AML-193 (cell line): Measurements from ENCODE around the gene CR1L.
A peak's percentile ranks its signal among the peaks of the same experiment; 100 is the strongest.
"Not testable (repeated sequence)": the region's sequence is repeated elsewhere in the genome, so short reads cannot be mapped to it uniquely, and the experiment has no call there.

Experiments used
- DNase-seq, 2 experiments: peaks; one replicate each; lab custom pipeline; 2025; lab: John Stamatoyannopoulos, UW

CR1L gene

DNA sequence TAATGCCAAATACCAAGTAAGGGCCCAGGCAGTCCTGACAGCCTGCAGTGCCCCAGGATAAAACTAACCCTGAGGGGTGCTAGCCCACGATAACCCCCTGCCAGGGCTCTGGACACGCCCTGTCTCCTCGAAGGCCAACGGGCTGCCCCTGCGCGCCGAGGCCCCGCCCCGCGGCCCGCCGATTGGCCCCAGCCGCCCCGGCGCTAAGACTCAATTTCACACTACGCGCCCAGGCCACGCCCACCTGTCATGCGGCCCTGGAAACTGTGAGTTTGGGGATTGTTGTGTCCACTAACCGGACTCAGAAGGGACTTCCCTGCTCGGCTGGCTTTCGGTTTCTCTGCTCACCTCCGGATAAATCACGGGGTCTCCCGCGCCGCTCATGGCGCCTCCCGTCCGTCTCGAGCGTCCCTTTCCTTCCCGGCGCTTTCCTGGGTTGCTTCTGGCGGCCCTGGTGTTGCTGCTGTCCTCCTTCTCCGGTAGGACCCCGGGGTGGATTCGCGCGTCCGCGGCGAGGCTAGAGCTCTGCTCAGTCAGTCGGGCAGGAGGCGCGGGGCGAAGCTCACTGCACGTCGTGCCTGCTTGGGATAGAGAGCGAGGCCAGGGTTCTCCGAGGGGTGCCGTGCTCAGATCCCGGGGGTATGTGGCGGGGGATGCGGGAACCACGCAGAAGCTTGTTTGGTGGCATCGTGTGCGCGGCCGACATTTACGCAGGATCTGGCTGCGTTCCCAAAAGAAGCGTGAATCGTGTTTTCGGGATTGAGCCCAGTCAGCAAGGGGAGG, at the start of gene CR1L:
Gene CR1L (plus strand): TSS at position 282 of the 783 bp plus-strand sequence. CDS start 101 bp downstream, at position 383.
- no peak for DNase-seq

DNA sequence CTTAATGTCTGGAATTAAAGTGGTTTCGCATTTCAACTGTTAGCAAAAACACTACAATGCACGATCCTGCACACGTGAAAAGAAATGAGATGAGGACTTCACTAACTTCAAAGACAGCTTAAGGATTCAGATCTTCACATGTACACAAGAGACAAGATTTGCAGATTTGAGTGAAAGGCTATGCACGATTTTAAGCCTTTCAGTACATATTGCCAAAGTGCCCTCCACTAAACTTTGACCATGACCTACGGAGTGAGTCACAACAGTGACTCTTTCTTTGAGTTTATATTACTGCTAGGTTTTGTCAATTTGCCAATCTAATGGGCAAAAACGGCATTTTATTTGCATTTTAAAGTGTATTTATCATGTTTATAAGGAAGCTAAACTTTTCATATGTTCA, 41.2 kb upstream of the CR1L start:
- no peak for DNase-seq

DNA sequence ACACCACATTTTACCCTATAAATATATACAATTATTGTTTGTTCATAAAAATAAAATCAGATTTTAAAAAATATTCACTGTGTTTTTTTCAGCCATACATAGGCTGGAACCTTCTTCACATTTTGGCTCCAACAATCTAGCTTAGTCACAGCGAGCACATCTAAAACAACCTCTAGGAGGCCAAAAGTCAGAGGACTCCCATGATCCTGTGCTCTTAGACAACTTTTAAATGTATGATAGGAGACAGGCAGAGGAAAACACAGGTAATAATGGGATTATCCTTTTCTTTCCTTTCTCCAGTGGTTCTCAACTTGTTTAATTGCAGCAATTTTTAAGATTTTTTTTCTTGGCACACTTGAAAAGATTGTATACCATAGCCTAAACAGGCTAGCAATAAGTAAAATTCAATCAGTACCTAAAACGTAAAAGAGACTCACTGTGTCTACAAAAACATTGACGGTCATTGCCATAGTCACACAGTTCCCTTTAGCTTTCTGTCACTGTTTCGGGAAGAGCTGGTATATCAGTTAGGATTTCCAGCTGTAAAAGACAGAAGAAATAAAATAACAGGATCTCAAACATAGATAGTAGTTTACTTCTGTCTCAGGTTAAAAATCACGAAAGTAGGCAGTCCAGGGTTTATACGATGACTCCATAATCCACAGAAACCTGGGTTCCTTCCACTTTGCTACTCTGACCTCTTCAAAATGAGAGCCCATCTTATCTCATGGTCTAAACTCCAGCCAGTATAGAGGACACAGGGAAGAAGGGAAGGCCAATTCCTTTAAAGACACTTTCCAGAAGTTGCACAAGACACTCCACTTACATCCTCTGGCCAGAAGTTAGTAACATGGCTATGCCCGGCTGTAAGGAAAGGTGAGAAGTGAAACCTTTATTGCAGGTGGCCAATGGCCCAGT, 39.2 kb upstream of the CR1L start:
- DNase-seq = no peak

DNA sequence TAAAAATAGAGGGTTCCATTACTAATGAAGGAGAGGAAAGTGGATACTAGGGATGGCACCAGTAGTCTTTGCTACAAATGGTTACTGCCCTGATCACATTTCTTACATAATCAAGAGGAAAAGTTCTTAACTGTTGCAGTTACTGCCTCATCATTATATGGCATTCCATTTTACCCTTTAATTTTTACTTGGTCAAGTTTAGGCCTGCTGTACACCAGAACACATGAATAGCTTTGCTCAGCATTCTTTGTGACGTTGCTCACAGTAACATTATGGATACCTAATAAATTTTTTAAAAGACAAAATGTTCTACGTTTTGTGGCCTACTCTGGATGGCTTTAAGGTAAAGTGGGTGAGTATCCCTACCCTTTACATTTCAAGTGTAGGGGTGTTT, 38.6 kb upstream of the CR1L start:
- DNase-seq = no peak

DNA sequence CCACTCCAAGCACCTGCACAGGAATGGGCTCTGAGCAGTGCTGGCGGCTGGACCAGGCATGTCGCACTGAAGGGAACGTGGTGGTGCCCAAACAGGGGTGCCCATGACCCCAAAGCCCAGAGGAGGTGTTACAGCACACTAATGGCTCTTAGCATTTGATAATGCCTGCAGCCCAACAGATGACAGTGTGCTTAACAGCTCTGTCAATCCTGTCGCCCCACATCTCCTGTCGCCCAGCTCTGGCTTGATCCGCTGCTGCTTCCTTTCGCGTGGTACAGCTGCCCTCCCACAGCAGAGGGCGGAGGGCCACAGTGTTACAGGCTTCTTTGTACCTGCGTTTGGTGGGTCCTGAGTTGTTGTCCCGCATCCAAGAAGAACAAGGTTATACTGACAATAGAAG, 32.2 kb upstream of the CR1L start:
- DNase-seq = no peak

DNA sequence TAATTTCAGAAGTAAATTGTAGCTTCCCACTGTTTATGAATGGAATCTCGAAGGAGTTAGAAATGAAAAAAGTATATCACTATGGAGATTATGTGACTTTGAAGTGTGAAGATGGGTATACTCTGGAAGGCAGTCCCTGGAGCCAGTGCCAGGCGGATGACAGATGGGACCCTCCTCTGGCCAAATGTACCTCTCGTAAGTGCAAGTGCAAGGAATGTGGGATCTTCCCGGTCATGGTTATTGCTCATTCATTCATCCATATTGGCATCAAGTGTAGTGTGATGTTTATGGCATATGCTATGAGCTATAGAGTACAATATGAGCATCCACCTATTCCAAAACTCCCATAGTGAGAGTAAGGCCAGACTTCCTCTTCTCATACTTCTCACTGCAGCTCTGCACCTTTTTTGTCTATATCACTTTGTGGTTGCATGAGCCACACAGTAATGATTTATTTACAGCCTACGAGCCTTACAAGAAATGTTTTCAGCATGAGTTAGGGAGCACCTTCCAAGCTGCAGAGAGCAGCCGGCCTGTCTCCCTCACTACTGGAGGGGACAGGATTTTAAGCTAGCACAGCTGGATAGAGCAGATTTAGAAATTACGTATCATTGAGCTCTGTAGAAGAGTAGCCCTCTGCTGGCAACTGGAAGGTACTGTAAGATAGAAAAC, 24.9 kb upstream of the CR1L start:
- peak; percentile 62 to 65 for DNase-seq

DNA sequence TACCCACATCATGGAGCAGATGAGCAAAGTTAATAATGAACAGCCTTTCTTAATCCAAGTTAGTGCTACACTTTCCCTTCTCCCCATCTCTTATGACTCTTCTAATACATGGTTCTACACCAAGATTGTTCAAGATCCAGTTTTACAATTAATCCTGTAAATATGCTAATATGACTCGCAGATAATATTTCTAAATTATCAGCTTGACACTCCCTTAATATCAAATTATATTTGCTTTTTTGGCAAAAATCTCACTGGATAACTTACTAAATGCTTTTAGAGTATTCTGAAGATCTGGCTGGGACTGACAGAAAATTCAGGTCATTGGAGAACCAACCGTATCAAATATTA, 24.4 kb upstream of the CR1L start:
- DNase-seq = no peak

DNA sequence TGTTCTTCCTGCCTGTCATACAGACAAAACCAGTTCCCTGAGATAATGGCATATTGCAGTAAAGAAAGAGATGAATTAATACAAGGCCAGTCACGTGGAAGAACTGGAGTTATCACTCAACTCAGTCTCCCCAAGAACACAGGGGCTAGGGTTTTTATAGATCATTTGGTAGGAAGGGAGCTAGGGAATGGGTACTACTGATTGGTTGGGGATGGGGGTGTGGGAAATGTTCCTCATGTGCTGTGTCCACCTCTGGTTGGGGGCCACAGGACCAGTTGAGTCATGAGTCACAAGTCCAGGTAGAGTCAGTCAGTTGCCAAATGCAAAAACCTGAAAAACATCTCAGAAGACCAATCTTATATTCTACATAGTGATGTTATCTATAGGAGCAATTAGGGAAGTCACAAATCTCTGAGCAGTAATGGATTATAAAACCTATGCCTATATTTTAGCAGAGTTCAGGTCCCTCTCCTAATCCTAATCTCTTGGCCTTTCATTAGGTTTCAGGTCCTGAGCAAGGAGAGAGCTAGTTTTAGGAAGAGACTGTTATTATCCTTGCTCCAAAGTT, 19.3 kb upstream of the CR1L start:
- not testable (repeated sequence) for DNase-seq

DNA sequence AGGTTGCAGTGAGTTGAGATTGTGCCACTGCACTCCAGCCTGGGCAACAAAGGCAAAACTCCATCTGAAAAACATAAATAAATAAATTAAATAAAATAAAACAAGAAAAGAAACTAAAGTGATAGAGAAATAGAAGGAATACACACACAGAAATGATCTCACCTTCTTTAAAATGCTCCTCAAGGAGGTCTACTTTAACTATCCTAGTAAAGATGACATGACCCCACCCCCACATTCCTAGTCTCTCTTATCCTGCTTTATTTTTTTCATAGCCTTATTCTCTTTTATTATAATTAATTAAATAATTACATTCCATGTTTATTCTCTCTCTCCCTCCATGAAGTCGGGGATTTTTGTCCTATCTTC, 18.0 kb upstream of the CR1L start:
- DNase-seq = no peak

DNA sequence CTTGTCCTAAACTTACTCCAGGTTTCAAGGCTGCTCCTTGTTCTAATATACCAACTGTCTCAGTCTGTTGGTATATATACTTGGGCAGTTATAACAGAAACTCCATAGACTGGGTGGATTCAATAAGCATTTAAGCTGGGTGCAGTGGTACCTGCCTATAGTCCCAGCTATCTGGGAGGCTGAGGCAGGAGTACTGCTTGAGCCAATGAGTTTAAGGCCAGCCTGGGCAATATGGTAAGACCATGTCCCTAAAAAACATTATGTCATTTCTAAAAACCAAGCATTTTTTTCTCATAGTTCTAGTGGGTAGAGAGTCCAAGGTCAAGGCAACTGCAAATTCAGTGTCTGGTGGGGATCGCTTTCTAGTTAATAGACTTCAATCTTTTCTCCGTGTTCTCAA, 17.4 kb upstream of the CR1L start:
- no peak for DNase-seq

DNA sequence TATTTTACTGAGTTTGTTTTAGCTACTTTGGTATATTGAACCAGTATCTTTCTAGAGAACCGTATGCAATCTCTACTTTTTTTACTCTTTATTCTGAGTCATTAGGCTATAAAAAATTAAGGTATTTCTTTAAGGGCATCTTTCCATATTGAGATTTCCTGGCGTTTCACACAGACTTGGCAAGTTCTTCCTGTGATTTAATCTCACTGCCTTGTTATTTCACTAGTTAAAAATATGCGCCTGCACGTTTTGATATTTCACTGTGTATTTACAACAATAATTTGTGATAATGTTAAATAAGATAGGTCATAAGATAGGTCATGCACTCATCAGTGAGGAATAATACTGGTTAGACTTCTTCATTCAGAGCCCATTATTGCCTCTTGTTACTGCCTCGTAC, 16.2 kb upstream of the CR1L start:
- DNase-seq = no peak

DNA sequence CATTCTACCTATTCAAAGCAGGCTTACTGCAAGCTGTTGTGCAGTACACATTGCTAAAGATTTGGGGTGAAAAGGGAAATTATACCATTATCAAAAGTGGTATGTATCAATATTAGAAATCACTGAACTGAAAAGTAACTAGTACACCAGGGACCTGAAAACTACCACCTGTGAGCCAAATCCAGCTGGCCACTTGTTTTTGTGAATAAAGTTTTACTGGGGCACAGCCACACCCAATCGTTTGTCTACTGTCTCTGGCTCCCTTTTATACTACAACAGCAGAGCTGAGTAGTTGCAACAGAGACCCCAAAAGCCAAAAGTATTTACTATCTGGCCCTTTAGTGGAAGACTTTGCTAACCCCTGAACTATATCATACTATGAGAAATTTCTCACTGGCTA, 13.8 kb upstream of the CR1L start:
- no peak for DNase-seq

DNA sequence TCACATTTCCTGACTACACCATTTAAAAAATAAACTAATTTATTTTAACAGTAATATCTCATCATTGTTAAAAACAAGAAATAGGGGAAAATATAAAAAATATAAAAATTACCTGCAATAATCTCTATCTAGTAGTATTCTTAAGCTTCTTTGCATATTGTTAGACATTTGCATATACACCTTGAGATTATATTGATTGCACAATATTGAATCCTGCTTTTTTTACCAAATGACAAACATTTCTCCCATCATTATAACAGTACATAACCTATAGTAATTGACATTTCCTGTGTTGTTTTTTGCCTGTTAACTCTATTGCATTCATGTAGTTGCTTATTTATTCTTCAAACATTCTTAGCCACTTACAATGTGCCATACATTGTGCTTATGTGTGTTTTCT, 11.7 kb upstream of the CR1L start:
- no peak for DNase-seq

DNA sequence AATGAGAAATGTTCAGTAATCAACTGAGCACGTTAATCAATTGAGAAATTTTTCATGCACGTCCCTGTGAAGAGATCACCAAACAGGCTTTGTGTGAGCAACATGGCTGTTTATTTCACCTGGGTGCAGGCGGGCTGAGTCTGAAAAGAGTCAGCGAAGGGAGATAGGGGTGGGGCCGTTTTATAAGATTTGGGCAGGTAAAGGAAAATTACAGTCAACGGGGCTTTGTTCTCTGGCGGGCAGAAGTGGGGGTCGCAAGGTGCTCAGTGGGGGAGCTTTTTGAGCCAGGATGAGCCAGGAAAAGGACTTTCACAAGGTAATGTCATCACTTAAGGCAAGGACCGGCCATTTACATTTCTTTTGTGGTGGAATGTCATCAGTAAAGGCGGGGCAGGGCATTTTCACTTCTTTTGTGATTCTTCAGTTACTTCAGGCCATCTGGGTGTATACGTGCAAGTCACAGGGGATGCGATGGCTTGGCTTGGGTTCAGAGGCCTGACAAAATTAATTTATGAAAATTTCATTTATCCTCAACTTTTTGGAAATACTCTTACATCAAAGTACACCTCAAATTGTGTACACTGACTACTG, 11.1 kb upstream of the CR1L start:
- DNase-seq = not testable (repeated sequence)

DNA sequence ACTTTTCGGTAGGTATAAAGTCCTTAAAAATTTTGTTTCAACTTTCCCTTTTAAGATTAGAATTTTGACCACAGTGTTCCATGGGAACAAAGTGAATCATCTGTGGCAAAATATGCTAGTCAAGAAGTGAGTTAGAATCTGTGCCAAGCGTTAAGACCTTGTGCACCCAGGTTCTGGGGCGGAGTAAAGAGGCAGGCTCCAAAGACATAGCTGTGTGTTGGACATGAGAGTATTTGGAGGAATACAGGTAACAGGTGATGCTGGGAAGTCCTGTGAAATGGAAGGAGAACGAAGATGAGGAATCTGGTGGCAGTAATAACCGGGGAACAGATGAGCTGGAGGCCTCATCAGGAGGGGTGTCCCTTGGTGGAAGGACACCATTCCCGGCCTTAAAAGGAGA, 10.6 kb upstream of the CR1L start:
- not testable (repeated sequence) for DNase-seq

DNA sequence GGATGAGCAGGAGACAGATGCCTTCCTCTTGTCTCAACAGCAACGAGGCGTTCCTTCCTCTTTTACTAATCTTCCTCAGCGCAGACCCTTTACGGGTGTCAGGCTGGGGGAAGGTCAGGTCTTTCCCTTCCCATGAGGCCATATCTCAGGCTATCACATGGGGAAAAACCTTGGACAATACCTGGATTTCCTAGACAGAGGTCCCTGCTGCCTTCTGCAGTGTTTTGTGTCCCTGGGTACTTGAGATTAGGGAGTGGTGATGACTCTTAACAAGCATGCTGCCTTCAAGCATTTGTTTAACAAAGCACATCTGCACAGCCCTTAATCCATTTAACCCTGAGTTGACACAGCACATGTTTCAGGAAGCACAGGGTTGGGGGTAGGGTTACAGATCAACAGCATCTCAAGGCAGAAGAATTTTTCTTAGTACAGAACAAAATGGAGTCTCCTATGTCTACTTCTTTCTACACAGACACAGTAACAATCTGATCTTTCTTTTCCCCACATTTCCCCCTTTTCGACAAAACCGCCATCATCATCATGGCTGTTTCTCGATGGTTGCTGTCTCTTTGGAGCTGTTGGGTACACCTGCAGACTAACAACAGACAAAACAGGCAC, 9.3 kb upstream of the CR1L start:
- not testable (repeated sequence) for DNase-seq

DNA sequence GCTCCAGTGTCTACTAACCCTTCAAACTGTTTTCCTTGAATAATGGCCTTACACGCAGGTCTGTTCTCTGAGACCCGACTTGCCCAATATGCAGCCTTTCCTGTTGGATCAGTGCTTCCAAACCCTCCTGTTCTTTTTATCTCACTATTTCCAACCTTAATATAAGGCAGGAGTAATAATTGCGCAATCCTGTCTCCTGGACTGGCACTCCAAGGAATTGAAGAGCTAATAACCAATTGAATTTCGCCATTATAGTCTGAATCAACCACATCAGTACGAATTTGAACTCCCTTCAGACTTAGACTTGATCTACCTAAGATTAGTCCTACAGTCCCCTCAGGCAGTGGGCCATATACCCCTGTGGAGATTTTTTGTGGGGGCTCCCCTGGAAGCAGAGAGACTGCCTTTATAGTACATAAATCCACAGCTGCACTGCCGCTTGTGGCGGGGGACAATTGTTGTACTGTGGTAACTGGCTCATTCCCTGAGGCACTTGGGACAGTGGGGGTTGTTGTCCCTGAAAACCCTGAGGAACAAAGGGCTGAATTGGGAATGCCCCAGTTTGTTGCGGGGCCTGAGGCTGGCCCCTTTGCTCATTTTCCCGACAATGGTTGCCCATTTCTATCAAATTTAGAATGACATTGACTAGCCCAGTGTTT, 6.3 kb upstream of the CR1L start:
- DNase-seq = not testable (repeated sequence)

DNA sequence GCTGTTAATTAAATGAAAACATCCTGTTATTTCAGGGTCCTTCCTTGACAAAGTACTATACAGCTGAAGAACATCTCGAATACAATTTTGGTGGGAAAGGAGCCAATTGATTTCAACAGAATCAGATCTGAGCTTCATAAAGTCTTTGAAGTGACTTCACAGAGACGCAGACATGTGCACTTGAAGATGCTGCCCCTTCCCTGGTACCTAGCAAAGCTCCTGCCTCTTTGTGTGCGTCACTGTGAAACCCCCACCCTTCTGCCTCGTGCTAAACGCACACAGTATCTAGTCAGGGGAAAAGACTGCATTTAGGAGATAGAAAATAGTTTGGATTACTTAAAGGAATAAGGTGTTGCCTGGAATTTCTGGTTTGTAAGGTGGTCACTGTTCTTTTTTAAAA, 5.6 kb upstream of the CR1L start:
- not testable (repeated sequence) for DNase-seq

DNA sequence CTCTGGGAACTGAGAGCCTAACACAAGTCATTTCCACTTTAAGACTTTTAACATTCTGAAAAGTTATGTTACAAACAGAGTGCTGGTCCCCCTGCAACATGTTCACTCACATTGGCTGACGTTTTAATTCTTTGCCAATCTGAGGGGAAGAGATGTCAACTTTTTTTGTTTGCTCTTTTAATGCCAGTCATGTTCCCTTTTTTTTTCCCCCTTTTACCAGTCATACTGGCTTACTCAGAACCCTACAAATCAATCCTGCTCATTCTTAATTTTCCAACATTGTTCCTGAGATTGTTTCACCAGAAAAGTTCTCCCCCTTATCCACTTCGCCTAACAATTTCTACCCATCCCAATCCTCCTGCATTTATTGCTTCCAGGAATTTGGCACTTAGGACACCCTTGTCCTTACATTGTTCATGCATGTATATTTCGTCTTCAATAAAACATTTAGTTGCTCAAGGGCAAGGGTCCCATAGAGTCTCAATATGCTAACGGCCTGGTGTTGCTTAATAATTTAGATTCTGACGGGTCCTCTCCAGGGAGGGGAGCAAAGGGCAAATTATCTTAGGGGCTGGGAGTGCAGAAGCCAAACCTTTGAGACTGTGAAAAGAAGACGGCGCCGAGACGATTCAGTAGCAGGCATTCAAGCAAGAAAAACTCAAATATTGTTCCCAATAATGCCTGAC, 624 bp upstream of the CR1L start:
- DNase-seq = no peak

DNA sequence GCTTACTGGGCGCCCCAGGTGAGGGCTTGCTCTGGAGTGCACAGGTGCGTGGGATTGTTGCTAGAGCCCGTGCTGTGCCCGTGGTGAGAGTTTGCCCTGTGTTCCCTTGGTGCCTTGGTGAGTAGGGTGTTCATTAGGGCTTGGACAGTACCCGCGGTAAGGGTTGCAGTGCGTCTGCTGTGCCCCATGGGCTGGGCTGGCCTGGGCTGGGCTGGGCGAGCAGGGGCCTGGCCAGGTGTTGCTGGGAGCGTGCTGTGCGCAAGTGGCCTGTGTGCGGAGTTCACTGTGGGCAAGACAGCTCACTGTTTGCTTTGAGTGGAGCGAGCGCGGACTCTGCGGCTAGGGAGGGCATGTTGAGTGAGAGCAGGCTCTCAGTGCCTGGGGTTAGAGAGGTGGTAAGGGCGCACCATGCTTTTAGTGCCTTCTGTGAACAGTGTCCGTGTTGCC, 725 bp downstream of the CR1L start:
- no peak for DNase-seq
